ENCODE results near the gene ANO10. TPM values are rescaled to one million over a fixed set of nuclear protein-coding genes. Genes with fewer than 3 reads are reported as not detected.
A peak's percentile ranks its signal among the peaks of the same experiment; 100 is the strongest.
"Not testable (repeated sequence)": the region's sequence is repeated elsewhere in the genome, so short reads cannot be mapped to it uniquely, and the experiment has no call there.

ANO10 gene
- 100 to 1,000 TPM in 1 of 5 donors, 10 to 100 TPM in 2, 1 to 10 TPM in 2; 3.6 to 202 (median 15.8) TPM for total RNA-seq
- polyA plus RNA-seq, result 10 to 100 TPM in 1 of 3 donors, 1 to 10 TPM in 2; 5.7 to 15.6 (median 5.8) TPM
- long read RNA-seq, donor 1, result 0 reads
- long read RNA-seq, donor 2, partial matches to known transcripts, result 0 of 1 reads
- long read RNA-seq, donor 2, other reads (novel, unspliced or antisense), result 0 of 1 reads
- long read RNA-seq, donor 3, partial matches to known transcripts, result 0 of 1 reads
- long read RNA-seq, donor 3, other reads (novel, unspliced or antisense), result 0 of 1 reads
- long read RNA-seq, donor 4, result 0 reads
- long read RNA-seq, donor 5, partial matches to known transcripts, result 0 of 2 reads
- long read RNA-seq, donor 5, other reads (novel, unspliced or antisense), result 0 of 2 reads
- long read RNA-seq, donor 6, result 0 reads
- long read RNA-seq, donor 7, transcript ANO10-201 (13 exons, 3,212 nt), result major isoform, 6 of 6 reads
- long read RNA-seq, donor 7, partial matches to known transcripts, result 0 of 6 reads
- long read RNA-seq, donor 7, other reads (novel, unspliced or antisense), result 0 of 6 reads
- long read RNA-seq, donor 8, transcript ANO10-201 (13 exons, 3,212 nt), result major isoform, 5 of 5 reads
- long read RNA-seq, donor 8, partial matches to known transcripts, result 0 of 5 reads
- long read RNA-seq, donor 8, other reads (novel, unspliced or antisense), result 0 of 5 reads
- long read RNA-seq, donor 9, partial matches to known transcripts, result 0 of 1 reads
- long read RNA-seq, donor 9, other reads (novel, unspliced or antisense), result 0 of 1 reads
- long read RNA-seq, donor 10, result 0 reads

- Histone ChIP-seq H3K4me3 (peak within 1 kb of the TSS; percentile 86 to 95 (median 92)), H3K36me3 (no peaks in the 10 kb centered on the region), H3K27me3 (no peaks in the 10 kb centered on the region), H3K27ac (peak within 1 kb of the TSS; percentile 73 to 90 (median 88)), H3K9me3 (no peaks in the 10 kb centered on the region), H3K4me1 (peaks cover 0 to 21% (median 13%) of the 10 kb centered on the region in 4 donors)
- intact Hi-C loops (cut with DNase I; ENCODE audit: low total_unique reads), result loop anchor here (10.0 kb wide), 1 partner anchor 53 kb away; no protein-coding TSS in a partner anchor
- 0 to 1% (median 1%) methylated on average over 36 to 80 of the region's 80 CpGs for WGBS, 5 donors
- TF ChIP-seq EP300 (IDR thresholded peaks at IDR 0.05) (no peak), POLR2AphosphoS5 (IDR thresholded peaks at IDR 0.05) (peak; percentile 78 to 89 (median 85))
- peak; percentile 98 to 99 for DNase-seq
These were observed at the start of gene ANO10 for GRCh38 chr3:43621656-43622432. Gene ANO10, minus strand, starts transcription at chr3:43622011. Its CDS starts 16,159 bp downstream, at chr3:43605852.

- no peak overlapping the region for H3K4me3 ChIP-seq
- intact Hi-C loops (cut with DNase I; ENCODE audit: low total_unique reads), result loop anchor here (10.0 kb wide), 1 partner anchor 46 kb away; the partner anchor contains the start of gene ANO10
- H3K36me3 ChIP-seq, result no peaks in the 10 kb centered on the region
- DNase-seq, result no peak
- H3K4me1 ChIP-seq, result no peaks in the 10 kb centered on the region
- no peaks in the 10 kb centered on the region for H3K27me3 ChIP-seq
- no peak overlapping the region for H3K27ac ChIP-seq
- 58 to 88% (median 62%) methylated on average over 5 of the region's 5 CpGs for WGBS, 5 donors
- no peaks in the 10 kb centered on the region for H3K9me3 ChIP-seq
- TF ChIP-seq CTCF (IDR thresholded peaks at IDR 0.05) (no peak), POLR2AphosphoS5 (IDR thresholded peaks at IDR 0.05) (no peak)
These were observed 49.1 kb upstream of the ANO10 start for GRCh38 chr3:43670635-43671522.

GRCh38 chr3:43665011-43665410 lies 43.2 kb upstream of the ANO10 start:
- H3K27me3 ChIP-seq; intact Hi-C loops (cut with DNase I; ENCODE audit: low total_unique reads); H3K4me3 ChIP-seq; H3K36me3 ChIP-seq; H3K27ac ChIP-seq; DNase-seq; H3K9me3 ChIP-seq; H3K4me1 ChIP-seq: not testable (repeated sequence)
- 94 to 99% (median 96%) methylated on average over 3 of the region's 3 CpGs for WGBS, 5 donors

GRCh38 chr3:43661376-43661775 lies 39.6 kb upstream of the ANO10 start:
- H3K36me3 ChIP-seq; H3K27ac ChIP-seq; DNase-seq; H3K9me3 ChIP-seq; H3K27me3 ChIP-seq; H3K4me3 ChIP-seq; H3K4me1 ChIP-seq; intact Hi-C loops (cut with DNase I; ENCODE audit: low total_unique reads): not testable (repeated sequence)
- 81 to 97% (median 83%) methylated on average over 1 of the region's 1 CpG for WGBS, 5 donors

- no peak overlapping the region for H3K27ac ChIP-seq
- 78 to 92% (median 83%) methylated on average over 9 to 13 of the region's 13 CpGs for WGBS, 5 donors
- no peaks in the 10 kb centered on the region for H3K9me3 ChIP-seq
- H3K27me3 ChIP-seq, result no peaks in the 10 kb centered on the region
- intact Hi-C loops (cut with DNase I; ENCODE audit: low total_unique reads), result no loop called here
- no peaks in the 10 kb centered on the region for H3K36me3 ChIP-seq
- no peak for DNase-seq
- H3K4me3 ChIP-seq, result no peak overlapping the region
- TF ChIP-seq POLR2A (IDR thresholded peaks at IDR 0.05), result no peak
- TF ChIP-seq CTCF (IDR thresholded peaks at IDR 0.05), result no peak
- no peak for TF ChIP-seq POLR2AphosphoS5 (IDR thresholded peaks at IDR 0.05)
- no peak for TF ChIP-seq EP300 (IDR thresholded peaks at IDR 0.05)
- H3K4me1 ChIP-seq, result no peaks in the 10 kb centered on the region
These were observed 37.6 kb upstream of the ANO10 start for GRCh38 chr3:43659250-43659880.

- H3K9me3 ChIP-seq; H3K36me3 ChIP-seq; H3K4me3 ChIP-seq; H3K4me1 ChIP-seq; H3K27ac ChIP-seq; DNase-seq; intact Hi-C loops (cut with DNase I; ENCODE audit: low total_unique reads); H3K27me3 ChIP-seq: not testable (repeated sequence)
- WGBS, 5 donors, result 94 to 100% (median 95%) methylated on average over 9 to 22 of the region's 22 CpGs
These were observed 34.6 kb upstream of the ANO10 start for GRCh38 chr3:43656390-43656789.

Measured in stomach (tissue), 19 donors.